ENCODE measurements around the gene E4F1.
"Not testable (repeated sequence)": the region's sequence is repeated elsewhere in the genome, so short reads cannot be mapped to it uniquely, and the experiment has no call there.

Gene E4F1

DNA sequence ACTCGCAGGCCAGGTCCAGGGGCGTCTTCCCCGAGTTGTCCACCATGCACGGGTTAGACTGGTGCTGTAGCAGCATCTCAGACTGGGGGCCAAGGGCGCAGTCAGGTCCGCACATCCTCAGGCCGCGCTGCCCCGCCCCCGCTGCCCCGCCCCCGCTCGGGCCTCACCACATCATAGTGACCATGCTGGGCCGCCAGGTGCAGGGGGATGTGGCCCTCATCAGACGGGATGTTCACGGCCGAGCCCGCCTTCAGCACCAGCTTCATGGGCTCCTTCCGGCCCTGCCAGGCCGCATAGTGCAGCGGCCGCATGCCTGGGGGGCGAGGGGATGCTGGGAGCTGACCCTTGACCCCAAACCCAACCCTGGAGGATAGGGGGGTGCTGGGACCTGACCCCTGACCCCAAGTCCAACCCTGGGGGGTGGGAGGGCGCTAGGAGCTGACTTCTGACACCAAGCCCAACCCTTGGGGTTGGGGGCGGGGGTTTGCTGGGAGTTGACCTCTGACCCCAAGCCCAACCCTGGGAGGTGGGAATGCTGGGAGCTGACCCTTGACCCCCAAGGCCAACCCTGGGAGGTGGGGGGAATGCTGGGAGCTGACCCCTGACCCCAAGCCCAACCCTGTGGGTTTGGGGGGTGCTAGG, 34.0 kb upstream of the E4F1 start:
- no peak for DNase-seq

DNA sequence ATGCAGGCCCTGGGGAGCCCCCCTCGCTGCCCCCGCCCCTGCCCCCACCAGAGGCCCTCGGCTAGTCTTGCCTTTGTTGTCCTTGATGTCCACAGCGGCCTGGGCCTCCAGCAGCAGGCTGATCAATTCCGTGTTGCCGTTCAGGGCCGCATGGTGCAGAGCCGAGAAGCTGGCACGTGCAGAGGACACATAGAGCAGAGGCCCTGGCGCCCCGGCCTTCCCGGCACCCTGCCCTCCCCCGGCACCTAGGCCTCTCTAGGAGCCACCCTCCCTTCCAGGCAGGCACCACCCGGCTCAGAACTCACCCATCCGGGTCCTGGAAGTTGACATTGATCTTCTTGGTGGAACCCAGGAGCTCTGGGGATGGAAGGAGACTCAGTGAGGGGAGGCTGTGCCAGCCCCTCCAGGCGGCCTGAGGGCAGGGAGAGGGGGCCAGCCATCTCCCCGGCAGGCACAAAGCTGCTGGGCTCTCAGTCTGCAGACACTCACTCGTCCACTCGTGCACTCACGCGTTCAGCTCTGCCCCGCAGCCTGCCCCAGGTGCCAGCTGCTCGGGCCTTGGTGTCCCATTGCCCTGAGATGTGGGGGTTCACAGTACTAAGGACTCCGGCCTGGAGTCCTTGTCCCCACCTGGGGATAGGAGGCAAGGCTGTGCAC, 33.3 kb upstream of the E4F1 start:
- DNase-seq: no peak

DNA sequence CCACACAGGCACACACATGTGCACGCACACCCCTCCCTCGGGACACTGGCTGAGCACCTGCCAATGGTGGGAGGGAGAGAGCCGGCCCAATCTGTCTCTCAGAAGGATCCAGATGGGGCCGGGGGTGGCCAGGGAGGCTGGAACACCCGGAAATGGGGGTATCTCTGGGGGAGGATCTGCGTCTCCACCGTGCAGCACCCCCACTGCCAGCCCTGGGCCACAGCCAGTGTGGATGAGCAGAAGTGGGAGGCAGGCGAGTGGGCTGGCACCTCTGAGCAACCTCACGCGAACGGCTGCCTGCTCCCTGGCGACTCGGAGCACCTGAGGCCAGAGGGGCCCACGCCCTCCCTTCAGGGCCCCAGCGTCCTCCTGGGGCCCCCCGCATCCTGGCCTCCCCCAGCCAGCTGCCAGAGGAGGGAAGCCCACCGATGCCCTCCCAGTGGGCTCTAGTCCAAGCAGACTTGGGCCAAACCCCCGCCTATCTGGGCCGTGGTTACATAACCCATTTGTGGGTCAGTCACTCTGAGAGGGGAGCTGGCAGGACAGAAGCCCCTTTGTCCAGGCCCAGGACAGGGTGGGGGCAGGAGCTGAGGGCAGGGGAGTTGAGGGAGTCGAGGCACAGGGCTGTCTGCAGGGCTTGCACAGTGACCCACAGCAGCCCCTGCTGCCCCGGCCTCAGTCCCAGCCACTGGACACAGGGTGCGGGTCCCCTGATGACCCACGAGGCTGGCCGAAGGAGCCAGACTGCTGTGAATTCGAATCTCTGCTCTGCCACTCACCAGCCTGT, 32.5 kb upstream of the E4F1 start:
- DNase-seq: peak in 42 of 56 donors; percentile 5 to 77 (median 44)

DNA sequence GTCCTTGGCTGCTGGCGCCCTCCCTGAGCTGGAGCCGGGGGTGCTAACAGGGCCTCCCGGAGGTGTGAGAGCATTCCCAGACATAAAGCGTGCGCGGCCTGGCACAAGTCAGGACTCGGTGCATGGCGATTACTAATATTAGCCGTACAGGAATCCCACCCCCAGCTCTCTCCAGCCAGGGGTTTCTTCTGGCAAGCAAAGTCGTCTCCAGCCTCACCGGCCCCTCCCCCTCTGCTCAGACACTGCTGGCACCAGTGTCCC, 32.0 kb upstream of the E4F1 start:
- peak in 7 of 56 donors; percentile 35 to 55 (median 51) for DNase-seq

DNA sequence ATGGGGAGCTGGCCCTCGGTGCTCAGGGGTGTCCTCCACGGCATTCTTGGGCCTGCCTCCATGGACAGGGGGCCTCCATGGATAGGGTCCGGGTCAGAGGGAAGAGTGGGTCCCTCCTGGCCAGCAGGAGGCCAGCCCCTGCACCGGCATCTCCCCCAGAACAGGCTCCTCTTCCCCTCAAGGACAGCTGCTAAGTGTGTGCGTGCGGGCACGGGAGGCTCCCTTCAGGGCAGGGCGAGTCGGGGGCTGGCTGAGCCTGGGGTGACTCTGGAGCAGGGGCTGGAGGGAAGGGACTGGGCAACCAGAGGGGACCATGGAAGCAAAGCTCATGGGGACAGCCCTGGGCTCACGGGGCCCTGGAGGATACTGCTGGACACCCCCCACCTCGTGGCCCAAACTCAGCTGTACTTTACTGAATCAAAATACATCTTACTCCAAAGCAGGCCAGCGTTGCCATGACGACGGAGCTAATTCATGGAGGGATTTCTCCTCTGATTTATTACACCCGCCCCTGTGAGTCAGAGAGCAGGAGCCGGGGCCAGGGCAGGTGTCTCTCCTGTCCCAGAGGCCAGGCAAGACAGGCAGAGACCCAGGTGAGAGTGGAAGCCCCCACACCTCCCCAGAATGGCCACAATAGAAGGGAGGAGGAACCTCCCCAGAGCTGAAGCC, 29.1 kb upstream of the E4F1 start:
- DNase-seq: peak in 5 of 56 donors; percentile 10 to 63 (median 28)

DNA sequence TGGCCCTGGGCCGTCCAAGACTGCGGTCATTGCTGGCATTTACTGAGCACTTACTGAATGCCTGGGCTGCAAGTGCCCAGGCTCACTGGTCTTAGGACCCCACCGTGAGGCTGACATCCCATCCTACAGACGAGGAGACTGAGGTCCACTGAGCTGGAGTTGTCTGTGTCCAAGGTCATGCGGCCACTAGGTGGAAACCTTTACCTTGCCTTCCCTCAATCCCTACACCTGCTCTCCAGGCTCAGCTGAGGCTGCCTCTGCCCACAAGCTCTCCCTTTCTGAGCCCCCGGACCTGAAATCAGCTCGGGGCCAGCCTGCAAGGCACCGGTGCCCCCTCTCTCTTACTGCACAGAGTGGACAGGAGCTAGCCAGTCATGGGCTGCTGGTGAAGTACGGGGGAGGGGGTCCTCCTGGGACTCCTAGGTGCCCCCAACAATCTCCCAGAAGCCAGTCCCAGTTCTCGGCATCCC, 28.5 kb upstream of the E4F1 start:
- DNase-seq: no peak

DNA sequence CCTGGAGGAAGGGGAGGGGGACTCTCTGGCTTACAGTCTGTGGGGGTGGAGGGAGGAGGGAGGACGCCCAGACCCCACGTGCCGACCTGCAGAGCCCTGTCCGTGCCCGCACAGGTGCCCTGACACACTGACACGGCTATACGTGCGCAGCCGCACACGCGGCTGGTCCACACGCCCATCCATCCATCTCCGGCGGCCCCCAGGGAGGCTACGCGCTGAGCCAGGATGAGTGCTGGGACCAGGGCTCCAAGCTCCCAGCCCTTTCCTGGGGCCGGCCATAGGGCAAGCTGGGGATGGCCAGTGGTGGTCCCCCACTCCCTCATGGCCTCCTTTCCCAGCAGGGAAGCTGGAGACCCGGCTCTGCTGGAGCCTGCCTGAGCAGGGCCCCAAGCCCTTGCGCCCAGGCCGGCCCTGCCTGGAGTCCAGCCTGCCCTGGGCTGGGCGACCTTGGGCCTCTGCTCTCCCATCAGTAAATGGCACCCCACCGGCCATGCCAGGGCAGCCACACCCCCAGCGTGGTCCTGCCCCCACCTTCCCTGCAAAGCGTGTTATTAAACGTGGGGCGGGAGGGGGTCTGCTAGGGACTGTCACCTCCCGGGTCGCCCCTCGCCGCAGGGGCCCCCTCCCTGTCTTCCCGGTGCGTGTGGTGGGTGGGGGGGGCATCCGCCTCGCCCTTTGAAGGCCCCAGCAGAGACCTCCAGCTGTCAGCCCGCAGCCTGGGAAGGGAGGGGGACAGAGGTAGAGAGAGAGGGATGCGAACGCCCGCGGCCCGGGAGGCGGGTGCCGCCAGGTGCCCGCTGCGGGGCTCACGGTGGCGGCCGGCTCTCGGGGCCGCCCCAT, 27.8 kb upstream of the E4F1 start:
- DNase-seq: no peak

DNA sequence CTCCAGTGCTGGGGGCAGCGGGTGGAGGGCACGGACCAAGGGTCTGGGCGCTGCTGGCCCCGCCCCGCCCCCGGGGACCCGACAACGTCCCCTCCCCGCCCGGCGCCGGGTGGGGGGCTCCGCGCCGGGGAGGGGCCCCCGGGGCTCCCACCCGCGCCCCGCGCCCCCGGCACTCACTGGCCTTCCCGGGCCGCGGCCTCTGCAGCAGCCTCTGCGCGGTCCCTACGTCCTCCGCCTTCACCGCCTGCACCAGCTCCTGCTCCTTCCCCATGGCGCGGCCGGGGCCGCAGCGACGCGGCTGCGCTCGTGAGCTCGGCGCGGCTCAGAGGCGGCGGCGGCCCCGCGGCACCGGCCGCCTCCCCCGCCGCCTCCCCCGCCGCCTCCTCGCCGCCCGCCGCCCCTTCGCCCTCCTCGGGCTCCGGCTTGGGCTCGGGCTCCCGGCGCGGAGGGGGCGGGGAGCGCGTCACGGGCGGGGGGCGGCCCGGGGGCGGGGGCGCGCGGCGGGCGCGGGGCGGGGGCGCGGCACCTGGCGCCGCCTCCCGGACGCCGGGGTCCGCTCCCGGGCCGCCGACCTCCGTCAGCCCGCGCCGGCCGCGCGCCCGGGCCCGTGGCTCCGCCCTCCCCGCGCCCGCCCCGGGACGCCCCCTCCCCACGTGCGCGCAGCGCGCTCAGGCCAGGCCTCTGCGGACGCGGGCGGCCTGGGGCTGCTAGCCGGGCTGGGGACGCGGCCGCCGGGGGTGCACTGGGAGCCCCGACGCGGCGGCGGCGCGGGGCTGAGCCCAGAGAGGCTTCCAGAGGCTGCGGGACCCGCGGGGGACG, 27.0 kb upstream of the E4F1 start, which contains the start of gene CASKIN1:
CASKIN1 (minus strand) TSS at position 444 of the 819 bp plus-strand sequence; CDS start at position 271, 173 bp downstream.
- DNase-seq: peak in 2 of 56 donors; percentile 52 to 58

DNA sequence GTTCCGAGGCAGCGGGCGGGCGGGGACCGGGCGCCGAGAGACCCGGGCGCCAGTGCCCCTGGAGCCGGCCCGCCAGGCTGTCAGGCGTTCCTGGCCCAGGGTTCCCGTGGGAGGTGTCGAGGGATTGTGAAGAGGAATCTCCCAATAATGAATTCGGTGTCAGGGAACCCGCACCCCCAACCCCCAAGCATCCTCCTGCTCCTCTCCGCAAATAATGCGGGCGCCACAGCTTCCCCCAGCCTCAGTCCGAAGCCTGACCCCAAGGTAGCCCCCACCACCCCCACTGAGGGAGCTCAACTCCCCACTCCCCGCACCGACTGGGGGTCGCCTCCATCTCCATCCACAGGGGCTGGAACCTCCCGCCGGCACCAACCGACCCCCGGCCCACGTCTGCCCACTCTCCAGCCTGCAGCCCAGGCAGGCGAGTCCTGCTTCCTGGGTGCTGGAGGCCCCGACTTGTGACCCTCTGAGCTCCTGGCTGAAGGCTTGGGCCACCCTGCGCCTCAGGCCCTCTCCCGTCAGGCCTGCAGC, 26.3 kb upstream of the E4F1 start:
- DNase-seq: no peak

DNA sequence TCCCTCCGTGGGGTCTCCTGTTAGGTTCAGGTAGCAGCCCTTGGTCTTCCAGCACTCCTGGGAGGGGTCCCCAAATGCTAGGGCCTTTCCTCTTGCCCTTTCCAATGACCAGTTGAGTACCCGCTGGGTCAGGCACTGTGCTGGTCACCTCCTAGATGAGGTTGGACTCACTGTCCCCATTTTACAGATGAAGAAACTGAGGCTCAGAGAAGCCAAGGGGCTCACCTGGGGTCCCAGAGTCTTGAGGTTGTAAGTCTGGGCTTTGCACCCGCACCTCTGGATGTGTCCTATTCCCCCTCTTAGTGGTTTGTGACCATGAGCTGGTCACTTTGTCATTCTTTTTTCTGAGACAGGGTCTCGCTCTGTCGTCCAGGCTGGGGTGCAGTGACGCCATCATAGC, 25.6 kb upstream of the E4F1 start:
- DNase-seq: no peak

DNA sequence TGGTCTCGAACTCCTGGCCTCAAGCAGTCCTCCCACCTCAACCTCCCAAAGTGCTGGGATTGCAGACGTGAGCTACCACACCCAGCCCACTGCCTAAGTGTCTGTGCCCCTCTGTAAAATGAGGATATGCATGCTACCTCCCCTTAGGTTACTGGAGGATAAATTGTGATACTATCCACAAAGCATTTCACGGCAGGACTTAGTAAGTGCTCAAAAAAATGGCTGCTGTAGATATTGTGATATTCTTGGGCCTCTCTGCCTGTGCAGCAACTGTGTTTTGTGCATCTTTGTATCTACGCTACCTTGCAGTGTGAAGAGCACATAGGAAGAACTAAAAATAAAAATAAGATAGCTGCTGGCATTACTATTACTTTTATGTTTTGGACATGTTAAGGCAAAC, 25.1 kb upstream of the E4F1 start:
- DNase-seq: no peak

DNA sequence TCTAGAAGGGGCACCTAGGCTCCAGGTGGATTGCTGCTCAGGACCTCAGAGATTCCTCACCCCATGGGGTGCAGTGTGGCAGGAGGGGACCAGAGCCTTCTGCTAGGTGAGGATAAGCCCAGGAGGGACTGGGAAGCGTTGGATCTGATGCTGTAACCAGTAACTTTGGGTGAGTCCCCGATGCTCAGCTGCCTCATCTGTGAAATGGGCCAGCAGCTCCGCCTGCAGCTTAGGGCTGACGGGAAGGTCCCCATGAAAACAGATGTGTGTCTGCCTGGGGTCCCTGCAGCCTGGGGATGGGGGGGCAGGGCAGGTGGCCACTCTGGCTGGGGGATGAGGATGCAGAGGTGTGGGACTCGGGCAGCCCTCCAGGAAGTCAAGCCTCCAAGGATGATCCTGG, 24.3 kb upstream of the E4F1 start:
- no peak for DNase-seq

DNA sequence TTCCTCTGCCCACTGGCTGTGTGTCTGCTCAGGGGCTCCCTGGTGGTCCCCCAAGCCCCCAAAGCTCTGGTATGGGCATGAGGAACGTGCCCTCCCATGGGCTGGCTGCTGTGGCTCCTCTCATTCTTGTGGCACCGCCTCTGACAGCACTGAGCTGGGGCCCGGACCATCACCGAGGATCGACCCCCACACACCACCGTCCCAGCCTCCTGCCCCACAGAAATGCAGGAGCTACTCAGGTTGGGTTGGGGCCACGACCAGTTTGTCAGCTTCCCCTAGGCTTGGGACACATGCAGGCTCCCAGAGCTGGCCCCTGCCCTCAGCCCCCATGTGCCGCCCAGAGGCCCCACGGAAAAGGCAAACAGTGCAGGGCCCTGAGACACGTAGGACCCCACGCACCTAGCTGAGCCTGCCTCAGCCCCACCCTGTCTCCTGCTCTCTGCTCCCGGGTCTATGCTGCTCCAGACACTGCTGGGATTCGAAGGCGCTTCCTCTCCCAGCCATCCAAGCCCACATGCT, 23.7 kb upstream of the E4F1 start:
- DNase-seq: no peak

DNA sequence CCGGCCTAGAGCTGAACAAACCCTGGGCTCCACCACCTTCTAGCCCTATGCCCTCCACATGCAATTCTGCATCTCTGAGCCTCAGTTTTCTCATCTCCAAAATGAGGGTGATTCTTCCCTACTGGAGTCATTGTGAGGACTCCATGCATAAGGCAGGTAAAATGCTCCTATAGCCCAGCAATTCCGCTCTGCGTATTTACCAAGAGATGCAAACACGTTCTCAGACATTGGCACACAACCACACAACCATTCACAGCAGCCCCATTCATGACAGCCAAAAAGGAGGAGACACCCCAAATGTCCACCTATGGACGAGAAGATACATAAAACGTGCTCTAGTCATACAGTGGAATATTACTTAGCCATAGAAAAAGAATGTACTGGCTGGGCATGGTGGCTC, 23.1 kb upstream of the E4F1 start:
- no peak for DNase-seq

DNA sequence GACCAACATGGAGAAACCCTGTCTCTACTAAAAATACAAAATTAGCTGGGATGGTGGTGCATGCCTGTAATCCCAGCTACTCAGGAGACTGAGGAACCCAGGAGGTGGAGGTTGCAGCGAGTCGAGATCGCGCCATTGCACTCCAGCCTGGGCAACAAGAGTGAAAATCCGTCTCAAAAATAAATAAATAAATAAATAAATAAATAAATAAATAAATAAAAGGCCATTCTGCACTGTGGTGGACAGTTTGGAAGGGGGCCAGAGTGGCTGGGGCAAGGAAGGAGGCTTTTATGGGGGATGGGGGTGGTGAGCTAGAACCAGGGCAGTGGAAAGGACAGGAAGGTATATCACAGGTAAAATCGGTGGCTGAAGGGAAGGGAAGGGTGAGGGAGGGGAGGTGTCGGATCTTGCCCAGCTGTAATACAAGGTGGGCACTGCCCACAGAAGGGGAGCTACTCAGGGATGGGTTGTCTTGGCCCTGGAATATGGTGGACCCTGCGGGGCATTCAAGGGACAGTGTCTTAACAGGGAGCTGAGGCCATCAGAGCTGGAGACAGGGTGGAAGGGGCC, 20.2 kb upstream of the E4F1 start:
- not testable (repeated sequence) for DNase-seq

DNA sequence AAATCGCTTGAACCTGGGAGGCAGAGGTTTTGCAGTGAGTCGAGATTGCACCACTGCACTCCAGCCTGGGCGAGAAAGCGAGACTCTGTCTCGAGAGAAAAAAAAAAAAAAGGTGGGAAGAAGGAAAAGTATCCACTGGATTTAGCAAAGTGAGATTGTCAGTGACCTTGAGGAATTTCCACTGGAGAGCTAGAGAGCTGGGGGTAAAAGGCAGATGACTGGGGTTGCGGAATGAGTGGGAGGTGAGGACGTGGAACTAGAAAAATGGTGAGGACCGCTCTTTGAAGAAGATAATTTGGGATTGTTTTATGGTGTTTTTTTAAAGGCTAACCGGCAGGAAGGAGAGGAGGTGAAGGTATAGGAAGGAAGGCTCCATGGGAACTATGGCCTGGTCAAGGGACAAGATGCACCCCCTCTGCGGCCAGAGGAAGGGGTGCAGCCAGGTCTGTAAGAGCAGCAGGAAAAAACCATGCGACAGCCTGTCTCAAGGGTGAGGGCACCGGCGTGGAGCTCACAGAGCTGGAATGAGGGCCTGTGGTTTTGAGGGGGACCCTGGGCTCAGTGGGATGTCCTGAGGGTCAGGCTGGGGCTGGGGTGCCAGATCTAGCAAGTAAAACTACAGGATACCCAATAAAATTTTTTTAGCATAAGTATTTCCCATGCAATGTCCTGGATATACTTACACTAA, 18.8 kb upstream of the E4F1 start:
- DNase-seq: peak in 2 of 56 donors; percentile 40 to 41

DNA sequence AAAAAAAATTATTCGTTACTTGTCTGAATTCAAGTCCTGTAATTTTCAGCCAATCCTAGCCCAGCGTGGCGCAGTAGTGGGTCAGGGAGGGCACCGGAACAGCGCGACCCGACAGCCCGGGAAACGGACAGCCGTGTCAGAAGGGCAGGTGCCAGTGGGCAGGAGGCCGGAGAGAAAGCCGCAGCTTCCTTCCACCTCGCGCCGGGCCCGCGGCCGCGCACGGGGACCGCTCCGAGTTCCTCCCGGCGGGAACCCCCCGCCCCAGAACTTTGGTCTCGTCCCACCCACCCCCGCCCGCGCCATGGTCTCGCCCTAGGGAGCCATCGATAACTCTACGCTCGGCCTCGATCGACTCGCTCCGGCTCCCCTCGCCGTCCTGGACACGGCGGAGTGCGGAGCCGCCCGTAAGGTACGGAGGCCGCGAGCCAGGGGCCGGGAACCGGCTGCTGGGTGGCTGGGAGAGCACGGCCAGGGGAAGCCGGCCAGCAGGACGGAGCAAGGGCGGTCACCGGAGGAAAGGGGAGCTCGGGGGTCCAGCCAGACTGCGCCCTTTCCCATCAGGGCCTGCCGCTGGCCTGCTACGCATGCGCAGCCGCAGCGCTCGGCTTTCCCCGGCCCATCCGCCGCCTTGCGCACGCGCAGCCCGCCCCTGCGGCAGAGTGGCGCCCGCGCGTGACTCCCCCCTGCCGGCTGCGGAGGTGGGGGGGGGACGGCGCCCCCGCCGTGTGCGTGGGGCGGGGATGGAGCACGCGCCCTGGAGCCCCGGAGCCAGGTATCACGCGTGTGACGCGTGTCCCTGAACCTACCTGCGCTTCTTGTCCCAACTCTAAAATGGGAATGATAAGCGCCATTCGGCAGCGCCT, 18.1 kb upstream of the E4F1 start, which contains the start of gene MLST8:
MLST8 (plus strand) TSS at position 351 of the 863 bp plus-strand sequence. CDS start 632 bp downstream, outside the sequence.
- DNase-seq: peak in 55 of 56 donors; percentile 45 to 98 (median 88)
